IPS-15b (cell line): ENCODE data around the gene KRTAP5-8.

ENCODE experiments used
- H3K27me3 ChIP-seq: one replicate; pipeline ENCODE4 v1.6.1; 2013; ENCODE audit warnings: low read length; ENCODE audit not compliant: control insufficient read depth, insufficient read depth
- H3K36me3 ChIP-seq: one replicate; pipeline ENCODE4 v1.6.1; 2013; ENCODE audit warnings: low read length; ENCODE audit not compliant: control insufficient read depth, insufficient read depth
- H3K4me1 ChIP-seq: one replicate; pipeline ENCODE4 v1.6.1; 2013; ENCODE audit warnings: mild to moderate bottlenecking, low read length; ENCODE audit not compliant: control insufficient read depth, insufficient read depth
- H3K4me3 ChIP-seq: one replicate; pipeline ENCODE4 v1.5.1; 2013; ENCODE audit warnings: low read depth, low read length
- H3K9ac ChIP-seq: one replicate; pipeline ENCODE4 v1.6.1; 2013; ENCODE audit warnings: low read depth, mild to moderate bottlenecking, low read length
- H3K9me3 ChIP-seq: one replicate; pipeline ENCODE4 v1.6.1; 2013; ENCODE audit warnings: mild to moderate bottlenecking, low read length; ENCODE audit not compliant: control insufficient read depth, insufficient read depth

The KRTAP5-8 gene

DNA sequence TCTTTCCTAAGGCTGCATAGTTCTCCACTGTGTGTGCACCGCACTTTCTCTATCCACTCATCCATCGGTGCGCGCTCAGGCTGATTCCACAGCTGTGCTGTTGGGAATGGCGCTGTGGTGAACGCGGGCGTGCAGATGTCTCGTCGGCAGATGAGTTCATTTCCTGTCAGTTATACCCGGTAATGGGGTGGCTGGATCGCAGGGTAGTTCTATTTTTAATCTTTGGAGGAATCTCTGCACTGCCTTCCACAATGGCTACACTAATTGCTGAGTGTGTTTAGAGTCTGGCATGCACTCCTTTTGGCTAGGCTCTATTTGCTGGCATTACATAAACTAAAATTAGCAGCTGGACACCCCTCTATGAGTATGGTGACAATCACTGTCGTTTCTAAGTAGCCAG is 38.7 kb upstream of the KRTAP5-8 start:
- peaks cover 25% of the 10 kb centered on the region for H3K36me3 ChIP-seq
- no peak overlapping the region for H3K4me3 ChIP-seq
- H3K9me3 ChIP-seq = no peaks in the 10 kb centered on the region
- H3K9ac ChIP-seq = no peak overlapping the region
- no peaks in the 10 kb centered on the region for H3K4me1 ChIP-seq
- H3K27me3 ChIP-seq = no peaks in the 10 kb centered on the region

DNA sequence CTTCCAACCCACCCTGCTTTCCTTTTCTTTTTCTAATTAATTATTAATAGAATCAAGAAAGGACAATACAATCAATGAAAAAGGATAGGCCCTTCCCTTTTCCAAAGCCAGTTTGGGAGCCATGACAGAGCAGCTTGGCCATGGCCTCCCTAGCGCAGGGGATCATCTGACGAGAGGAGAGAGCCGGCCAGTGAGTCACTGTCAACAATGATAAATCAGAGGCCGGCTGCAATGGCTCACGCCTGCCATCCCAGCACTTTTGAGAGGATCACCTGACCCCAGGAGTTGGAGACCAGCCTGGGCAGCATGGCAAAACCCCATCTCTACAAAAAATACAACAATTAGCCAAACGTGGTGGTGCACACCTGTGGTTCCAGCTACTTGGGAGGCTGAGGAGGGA is 38.3 kb upstream of the KRTAP5-8 start:
- Histone ChIP-seq H3K4me1 (no peaks in the 10 kb centered on the region), H3K9ac (no peak overlapping the region), H3K27me3 (no peaks in the 10 kb centered on the region), H3K9me3 (no peaks in the 10 kb centered on the region), H3K36me3 (peaks cover 25% of the 10 kb centered on the region), H3K4me3 (no peak overlapping the region)

DNA sequence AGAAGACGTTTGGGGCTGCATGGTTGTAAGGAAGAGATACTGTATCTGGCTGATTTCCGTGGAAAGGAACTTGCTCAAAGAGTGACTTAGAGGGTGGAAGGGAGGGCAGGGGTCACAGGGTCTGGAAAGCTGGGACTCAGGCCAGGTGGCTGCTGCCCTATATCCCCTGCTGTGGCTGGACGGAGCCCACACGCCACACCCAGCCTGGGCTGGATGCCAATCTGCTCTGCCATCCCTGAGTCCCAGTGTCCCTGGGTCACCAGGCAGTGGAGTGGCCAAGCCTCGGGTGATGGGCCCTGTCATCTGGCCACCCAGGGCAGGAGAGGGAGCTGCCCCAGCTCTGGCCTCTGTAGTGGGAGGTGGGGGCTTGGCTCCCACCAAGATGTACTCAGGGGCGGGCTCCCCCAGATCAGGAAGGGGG is 37.2 kb upstream of the KRTAP5-8 start:
- Histone ChIP-seq H3K4me3 (no peak overlapping the region), H3K9me3 (no peaks in the 10 kb centered on the region), H3K9ac (no peak overlapping the region), H3K4me1 (no peaks in the 10 kb centered on the region), H3K27me3 (no peaks in the 10 kb centered on the region), H3K36me3 (peaks cover 23% of the 10 kb centered on the region)

DNA sequence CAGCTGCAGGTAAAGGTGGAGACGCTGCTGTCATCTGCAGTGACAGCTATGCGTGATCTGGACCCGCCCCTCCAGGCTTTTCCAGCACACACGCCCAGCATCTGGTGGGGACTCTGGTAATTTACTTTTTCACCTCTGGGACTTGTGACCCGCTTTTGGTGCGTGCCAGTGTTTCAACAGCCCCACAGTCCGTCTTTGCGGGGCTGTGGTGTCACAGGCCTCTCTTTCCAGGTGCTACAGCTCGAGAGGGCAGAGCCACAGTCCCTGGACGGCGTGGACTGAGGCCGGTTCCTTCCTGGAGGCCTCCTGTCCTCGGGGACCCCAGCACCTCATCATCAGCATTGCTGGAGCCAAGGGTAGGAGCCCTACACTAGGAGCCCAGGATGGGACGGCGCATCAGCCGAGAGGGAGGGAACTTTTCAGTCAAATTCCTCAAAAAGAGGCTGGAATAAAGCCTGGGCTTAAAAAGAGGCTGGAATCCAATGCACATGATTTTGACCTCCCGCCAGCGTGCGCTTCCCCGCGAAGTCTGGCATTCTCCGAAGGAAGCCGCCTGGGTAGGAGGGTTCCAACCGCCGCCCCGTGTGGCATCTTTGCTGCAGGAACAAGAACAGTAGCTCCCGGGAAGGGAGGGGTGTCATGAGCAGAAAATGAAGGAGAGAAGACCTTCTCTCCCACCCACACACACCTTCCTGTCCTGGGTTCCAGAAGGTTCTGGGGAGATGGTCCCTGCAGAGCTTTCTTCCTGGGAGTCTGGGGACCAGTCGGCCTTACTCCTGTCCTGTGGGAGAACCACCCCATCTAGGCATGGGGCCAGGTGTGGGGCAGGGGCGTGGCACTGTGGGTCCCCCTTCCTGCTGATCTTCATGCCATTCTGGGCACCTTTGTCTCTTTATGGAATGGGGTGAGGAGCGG is 36.5 kb upstream of the KRTAP5-8 start:
- peaks cover 20% of the 10 kb centered on the region for H3K36me3 ChIP-seq

DNA sequence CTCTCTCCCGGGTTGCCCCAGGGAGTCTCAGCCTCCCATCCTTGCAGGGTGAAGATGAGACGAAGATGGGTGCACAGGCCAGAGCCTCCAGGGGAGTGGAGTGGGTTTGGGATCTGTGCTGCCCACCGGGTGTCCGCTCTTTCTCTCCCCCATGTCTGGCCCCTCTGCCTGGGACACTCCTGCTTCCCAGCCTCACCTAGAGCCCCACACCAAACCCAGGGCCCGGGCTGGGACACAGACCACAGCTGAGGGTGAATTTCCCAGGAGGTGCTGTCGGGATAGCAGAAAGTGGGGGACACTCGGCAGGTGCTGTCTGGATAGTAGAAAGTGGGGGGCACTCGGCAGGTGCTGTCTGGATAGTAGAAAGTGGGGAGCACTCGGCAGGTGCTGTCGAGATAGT is 35.8 kb upstream of the KRTAP5-8 start:
- peaks cover 4% of the 10 kb centered on the region for H3K4me1 ChIP-seq
- H3K27me3 ChIP-seq = no peaks in the 10 kb centered on the region
- no peaks in the 10 kb centered on the region for H3K9me3 ChIP-seq
- no peak overlapping the region for H3K9ac ChIP-seq
- no peak overlapping the region for H3K4me3 ChIP-seq
- peaks cover 20% of the 10 kb centered on the region for H3K36me3 ChIP-seq

More for the DNA sequence above, 36.5 kb upstream of the KRTAP5-8 start:
- Histone ChIP-seq H3K4me1 (peaks cover 4% of the 10 kb centered on the region), H3K9me3 (no peaks in the 10 kb centered on the region), H3K4me3 (no peak overlapping the region), H3K27me3 (no peaks in the 10 kb centered on the region), H3K9ac (no peak overlapping the region)

DNA sequence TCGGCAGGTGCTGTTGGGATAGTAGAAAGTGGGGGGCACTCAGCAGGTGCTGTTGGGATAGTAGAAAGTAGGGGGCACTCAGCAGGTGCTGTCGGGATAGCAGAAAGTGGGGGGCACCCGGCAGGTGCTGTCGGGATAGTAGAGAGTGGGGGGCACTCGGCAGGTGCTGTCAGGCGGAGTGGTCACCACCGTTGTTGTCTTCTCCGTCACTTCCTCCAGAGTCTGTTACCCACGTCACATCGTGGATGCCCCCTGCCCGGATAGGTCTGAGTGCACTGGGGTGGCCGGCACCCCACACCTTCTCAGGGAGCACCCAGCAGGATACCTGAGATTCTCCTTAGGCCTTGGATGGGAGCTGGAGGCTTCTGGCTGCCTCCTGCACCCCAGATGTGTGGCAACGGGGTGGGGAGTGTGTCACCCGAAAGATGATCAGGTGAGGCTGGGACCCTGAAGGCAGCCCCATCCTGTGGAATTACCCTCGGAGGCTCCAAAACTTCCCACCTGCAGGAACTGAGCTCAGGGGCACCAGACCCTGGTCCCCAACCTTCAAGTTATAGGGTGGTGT is 34.9 kb upstream of the KRTAP5-8 start:
- Histone ChIP-seq H3K9ac (no peak overlapping the region), H3K36me3 (peaks cover 20% of the 10 kb centered on the region), H3K4me1 (peaks cover 4% of the 10 kb centered on the region), H3K4me3 (no peak overlapping the region), H3K27me3 (no peaks in the 10 kb centered on the region), H3K9me3 (no peaks in the 10 kb centered on the region)

DNA sequence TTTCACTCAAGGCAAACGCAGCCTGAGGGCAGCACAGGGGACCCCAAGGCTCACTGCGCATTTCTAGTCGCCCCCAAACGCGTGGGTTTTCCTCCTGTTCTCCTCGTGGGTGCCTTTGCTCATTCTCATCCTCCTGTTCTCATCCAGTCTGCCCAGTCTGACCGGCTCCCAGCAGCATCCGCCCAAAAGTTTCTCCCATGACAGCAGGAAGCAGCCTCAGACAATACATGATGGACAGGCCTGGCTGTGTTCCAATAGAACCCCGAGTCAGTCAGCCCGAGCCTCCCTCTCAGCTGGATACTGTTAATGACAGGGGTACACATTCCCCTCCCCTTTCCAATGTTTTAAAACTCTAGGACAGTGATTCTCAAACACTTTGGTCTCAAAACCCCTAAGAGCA is 33.3 kb upstream of the KRTAP5-8 start:
- H3K36me3 ChIP-seq = peaks cover 9% of the 10 kb centered on the region
- H3K9ac ChIP-seq = no peak overlapping the region
- no peaks in the 10 kb centered on the region for H3K27me3 ChIP-seq
- no peaks in the 10 kb centered on the region for H3K9me3 ChIP-seq
- H3K4me3 ChIP-seq = no peak overlapping the region
- H3K4me1 ChIP-seq = peaks cover 4% of the 10 kb centered on the region

DNA sequence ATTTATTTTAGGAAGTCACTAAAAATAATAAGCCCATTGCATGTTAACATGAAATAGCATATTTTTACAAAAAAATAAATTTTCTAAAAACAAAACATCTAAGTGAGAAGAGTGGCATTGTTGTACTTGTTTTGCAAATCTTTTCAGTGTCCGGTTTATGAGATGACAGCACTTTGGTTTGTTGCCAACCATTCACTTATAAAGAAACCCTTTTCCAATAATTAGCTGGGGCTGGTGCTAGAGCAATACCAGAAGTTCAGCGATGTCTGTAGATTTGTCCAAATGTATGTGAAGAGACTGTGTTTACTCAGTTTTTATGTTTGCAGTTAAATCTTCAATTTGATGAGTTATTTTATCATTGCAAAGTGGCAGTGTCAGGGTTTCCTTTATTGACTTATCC is 32.8 kb upstream of the KRTAP5-8 start:
- Histone ChIP-seq H3K27me3 (no peaks in the 10 kb centered on the region), H3K4me3 (no peak overlapping the region), H3K36me3 (peaks cover 6% of the 10 kb centered on the region), H3K9ac (no peak overlapping the region), H3K4me1 (peaks cover 4% of the 10 kb centered on the region), H3K9me3 (no peaks in the 10 kb centered on the region)

DNA sequence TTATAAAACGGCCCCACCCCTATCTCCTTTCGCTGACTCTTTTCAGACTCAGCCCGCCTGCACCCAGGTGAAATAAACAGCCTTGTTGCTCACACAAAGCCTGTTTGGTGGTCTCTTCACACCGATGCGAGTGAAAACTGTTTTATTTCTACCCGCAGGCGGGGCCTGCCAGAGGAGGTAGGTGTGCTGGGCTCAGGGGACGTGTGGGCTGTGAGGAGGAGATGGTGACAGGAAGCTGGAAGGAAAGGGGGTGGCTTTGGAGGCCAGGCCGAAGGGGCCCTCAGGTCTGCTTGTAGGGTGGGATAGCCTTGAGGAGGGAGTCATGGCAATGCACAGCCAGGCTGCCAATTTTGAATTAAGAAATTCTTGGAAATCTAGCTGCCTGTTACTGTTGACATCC is 32.0 kb upstream of the KRTAP5-8 start:
- H3K9ac ChIP-seq = no peak overlapping the region
- peaks cover 4% of the 10 kb centered on the region for H3K4me1 ChIP-seq

DNA sequence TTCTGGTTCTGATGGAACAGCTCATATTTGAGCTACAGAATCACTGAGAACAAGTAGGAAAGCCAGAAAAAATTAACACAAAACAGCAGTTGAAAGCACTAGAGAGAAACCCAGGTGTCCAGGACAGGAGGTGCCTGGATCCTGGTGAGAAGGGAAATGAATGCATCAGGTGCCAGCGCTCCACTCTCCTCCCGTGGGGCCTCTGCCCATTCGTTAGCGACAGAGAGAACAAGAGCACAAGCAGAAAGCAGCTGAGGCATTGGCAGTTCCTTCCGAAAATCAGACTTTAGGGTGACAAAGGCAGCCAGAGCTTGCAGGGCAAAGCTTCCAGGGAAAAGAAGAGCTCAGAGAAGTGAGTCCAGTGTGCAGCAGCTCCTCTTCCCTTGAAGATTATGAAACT is 30.7 kb upstream of the KRTAP5-8 start:
- no peaks in the 10 kb centered on the region for H3K27me3 ChIP-seq
- H3K9me3 ChIP-seq = peaks cover 4% of the 10 kb centered on the region
- peaks cover 4% of the 10 kb centered on the region for H3K4me1 ChIP-seq
- H3K4me3 ChIP-seq = no peak overlapping the region
- H3K36me3 ChIP-seq = no peaks in the 10 kb centered on the region
- H3K9ac ChIP-seq = no peak overlapping the region

More for the DNA sequence above, 32.0 kb upstream of the KRTAP5-8 start:
- Histone ChIP-seq H3K4me3 (no peak overlapping the region), H3K27me3 (no peaks in the 10 kb centered on the region), H3K36me3 (no peaks in the 10 kb centered on the region), H3K9me3 (peaks cover 3% of the 10 kb centered on the region)

DNA sequence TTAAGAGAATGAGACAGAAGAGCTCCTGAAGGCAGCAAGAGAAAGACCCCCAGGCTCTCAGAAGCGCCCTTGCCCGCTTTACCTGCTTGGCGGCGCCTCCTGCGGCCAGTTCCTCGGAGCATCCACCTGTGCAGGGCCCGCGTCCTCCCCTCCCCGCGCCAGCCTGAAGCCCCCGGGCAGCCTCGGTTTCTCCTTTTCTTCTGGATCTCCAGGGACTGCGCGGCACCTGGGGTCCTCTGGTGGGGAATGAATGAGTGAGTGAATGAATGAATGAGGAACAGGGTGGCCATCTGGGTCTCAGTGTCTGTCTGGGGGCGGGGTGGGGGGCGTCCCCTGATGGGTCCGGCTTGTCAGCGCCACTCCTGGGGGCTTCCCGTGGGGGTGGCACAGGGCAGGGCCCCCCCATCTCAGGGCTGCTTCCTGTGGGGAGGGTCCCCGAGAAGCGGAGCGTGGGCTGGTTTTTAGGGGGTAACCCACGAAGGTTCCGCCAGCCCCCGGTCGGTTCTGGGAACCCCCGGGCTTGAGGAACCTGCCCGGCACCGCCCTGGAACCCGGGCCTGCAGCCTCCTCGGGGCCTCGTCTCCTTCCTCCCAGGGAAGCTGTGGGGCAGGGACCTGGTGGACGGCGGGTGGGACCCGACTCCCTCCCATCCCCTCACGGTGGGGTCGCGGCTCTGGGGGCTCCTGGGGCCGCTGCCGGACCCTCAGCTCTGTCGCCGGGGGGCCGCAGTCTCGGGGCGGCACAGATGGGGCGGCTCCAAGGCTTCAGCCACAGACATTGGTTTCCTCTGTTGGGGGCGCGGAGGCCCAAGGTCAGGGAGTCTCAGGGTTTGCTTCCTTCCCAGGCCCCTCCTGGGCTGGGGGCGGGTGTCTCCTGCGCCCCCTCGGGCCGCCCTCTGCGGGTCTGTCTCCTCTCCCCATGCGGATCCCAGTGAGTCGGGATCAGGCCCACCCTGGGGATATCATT is 19.0 kb upstream of the KRTAP5-8 start:
- Histone ChIP-seq H3K27me3 (no peaks in the 10 kb centered on the region), H3K36me3 (no peaks in the 10 kb centered on the region), H3K9ac (no peak overlapping the region), H3K4me3 (no peak overlapping the region), H3K4me1 (no peaks in the 10 kb centered on the region), H3K9me3 (no peaks in the 10 kb centered on the region)
